COR-L47 (cell line): ENCODE data around the gene CSH2.
A peak's percentile ranks its signal among the peaks of the same experiment; 100 is the strongest.
"Not testable (repeated sequence)": the region's sequence is repeated elsewhere in the genome, so short reads cannot be mapped to it uniquely, and the experiment has no call there.

ENCODE experiments used
- DNase-seq: peaks from one replicate; lab custom pipeline; 2025; lab: John Stamatoyannopoulos, UW

Gene CSH2

DNA sequence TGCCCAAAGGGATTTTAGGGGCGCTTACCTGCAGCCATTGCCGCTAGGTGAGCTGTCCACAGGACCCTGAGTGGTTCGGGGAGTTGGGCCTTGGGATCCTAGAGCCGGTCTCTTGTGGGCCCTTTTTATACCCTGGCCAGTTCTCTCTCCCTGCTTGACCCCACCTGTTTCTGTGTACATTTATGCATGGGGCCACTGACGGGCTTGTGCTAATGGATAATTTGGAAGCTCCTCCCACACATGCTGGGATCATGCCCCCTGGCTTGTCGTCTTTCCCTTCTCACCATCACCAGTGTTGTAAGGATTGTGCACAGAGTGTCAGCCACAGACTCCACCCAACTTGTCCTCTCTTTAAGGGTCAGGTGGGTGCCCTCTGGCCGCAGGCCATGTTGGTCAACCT is at the start of gene CSH2:
TSS of gene CSH2 (minus strand) at position 101 of the 400 bp plus-strand sequence. CDS start at position 38, 63 bp downstream.
- not testable (repeated sequence) for DNase-seq

DNA sequence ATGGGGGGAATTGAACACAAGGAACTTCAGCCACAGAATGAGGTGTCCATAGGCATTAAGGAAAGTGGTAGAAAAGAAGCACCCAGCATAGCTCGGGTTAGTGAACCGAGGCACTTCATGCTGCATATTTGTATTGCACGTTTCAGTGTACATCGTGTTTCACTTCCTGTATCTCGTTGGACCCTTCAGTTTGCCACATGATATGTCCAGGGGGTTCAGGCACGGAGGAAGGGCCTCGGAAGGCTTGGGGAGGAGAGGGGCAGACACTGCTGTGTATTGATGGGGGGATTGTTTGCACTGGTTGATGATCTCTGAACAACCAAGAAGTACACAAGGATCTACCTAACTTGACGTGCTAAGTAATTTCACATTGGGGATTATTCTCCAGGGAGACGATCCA is 48.9 kb upstream of the CSH2 start:
- not testable (repeated sequence) for DNase-seq

DNA sequence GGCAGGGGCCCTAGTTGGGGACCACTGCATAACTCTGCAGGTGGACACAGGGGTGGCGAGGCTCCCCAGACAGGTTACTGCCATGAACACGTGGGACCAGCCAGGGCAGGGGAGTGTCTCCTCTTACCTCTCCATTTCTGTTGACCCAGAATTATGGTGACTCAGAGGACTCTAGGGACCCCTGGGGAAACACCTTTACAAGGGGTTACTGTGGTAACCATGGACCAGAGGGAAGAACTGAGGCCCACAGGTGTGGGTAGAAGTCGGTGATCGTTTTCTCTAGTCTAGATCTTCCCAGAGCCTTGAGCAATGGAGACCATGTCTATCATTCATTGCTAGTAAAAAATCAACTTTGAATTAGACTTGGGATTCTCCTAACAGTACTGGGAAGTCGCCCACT is 47.3 kb upstream of the CSH2 start:
- not testable (repeated sequence) for DNase-seq

DNA sequence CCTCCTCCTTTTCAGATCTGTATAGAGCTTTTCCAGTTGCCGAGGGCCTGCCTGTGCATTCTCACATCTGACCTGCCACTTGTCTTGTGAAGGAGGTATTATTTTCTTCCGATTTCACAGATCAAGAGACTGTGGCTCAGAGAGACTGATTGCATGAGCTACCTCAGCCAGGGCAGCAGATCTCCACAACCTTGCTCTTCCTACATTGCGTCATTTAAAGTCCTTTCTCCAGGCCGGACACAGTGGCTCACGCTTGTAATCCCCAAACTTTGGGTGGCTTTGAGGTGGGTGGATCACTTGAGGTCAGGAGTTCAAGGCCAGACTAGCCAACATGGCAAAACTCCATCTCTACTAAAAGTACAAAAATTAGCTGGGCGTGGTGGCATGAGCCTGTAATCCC is 46.6 kb upstream of the CSH2 start:
- DNase-seq: not testable (repeated sequence)

DNA sequence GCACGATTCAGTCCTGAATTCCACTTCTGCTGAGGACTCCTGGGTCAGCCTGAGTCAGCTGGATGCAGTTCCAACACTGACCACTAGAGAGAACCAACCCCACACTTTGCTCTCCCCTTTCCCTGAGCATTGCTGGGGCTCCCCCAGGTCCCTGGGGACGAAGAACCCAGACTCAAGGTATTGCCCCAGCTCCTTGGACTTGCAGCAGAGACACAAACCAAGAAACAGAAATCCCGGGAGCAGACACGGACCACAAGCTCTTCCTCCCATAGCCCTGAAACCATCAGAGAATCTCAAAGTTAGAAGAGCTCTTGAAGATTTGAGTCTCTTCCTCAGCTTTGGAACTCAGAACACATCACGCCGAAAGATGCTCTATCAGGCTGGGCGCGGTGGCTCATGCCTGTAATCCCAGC is 45.8 kb upstream of the CSH2 start:
- peak; percentile 23 for DNase-seq

DNA sequence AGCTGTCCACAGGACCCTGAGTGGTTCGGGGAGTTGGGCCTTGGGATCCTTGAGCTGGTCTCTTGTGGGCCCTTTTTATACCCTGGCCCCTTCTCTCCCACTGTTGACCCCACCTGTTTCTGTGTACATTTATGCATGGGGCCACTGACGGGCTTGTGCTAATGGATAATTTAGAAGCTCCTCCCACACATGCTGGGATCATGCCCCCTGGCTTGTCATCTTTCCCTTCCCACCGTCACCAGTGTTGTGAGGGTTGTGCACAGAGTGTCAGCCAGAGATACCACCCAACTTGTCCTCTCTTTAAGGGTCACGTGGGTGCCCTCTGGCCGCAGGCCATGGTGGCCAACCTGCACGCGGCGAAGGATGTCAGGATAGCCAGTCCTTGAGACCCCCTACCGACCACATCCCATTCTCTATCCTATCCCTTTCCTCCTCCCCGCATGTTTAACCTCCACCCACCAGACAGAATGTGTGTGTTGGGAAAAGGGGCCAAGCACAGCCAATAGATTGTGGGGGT is 45.4 kb upstream of the CSH2 start, which contains the start of gene GH1:
TSS of gene GH1 (minus strand) at position 51 of the 517 bp plus-strand sequence. CDS start 63 bp downstream, outside the sequence.
- not testable (repeated sequence) for DNase-seq

DNA sequence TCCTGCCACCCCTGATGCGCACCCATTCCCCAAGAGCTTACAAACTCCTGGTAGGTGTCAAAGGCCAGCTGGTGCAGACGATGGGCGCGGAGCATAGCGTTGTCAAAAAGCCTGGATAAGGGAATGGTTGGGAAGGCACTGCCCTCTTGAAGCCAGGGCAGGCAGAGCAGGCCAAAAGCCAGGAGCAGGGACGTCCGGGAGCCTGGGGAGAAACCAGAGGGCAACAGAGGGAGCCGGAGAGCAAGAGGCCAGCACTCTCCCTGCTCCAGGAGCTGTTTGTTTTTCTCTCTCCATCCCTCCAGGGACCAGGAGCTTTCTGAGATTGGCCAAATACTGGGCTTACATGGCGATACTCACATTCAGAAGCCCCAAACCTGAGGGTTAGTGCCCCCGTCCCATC is 44.8 kb upstream of the CSH2 start:
- no peak for DNase-seq

DNA sequence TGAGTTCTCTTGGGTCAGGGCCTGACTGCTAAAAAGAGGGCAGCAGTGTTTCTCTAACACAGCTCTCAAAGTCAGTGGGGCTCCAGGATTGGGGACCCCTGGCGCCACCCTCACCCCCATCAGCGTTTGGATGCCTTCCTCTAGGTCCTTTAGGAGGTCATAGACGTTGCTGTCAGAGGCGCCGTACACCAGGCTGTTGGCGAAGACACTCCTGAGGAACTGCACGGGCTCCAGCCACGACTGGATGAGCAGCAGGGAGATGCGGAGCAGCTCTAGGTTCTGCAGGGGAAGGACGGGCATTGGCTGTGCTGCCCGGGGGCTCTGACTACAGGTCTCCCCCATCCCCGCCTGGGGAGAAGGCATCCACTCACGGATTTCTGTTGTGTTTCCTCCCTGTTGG is 44.2 kb upstream of the CSH2 start:
- no peak for DNase-seq

DNA sequence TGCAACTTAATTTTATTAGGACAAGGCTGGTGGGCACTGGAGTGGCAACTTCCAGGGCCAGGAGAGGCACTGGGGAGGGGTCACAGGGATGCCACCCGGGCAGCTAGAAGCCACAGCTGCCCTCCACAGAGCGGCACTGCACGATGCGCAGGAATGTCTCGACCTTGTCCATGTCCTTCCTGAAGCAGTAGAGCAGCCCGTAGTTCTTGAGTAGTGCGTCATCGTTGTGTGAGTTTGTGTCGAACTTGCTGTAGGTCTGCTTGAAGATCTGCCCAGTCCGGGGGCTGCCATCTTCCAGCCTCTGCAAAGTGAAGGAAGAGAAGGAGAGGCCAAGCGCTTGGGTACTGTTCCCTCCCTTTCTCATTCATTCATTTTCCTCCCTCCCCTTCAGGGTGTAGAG is 43.7 kb upstream of the CSH2 start:
- DNase-seq: not testable (repeated sequence)

DNA sequence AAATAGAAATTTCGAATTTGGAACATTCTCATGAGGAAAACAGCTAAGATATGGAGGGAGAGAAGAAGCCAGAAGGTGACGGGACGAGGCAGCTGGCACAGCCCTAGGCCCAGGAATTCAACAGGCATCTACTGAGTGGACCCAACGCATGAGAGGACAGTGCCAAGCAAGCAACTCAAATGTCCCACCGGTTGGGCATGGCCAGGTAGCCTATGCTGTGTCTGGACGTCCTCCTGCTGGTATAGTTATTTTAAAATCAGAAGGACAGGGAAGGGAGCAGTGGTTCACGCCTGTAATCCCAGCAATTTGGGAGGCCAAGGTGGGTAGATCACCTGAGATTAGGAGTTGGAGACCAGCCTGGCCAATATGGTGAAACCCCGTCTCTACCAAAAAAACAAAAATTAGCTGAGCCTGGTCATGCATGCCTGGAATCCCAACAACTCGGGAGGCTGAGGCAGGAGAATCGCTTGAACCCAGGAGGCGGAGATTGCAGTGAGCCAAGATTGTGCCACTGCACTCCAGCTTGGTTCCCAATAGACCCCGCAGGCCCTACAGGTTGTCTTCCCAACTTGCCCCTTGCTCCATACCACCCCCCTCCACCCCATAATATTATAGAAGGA is 43.2 kb upstream of the CSH2 start:
- no peak for DNase-seq

DNA sequence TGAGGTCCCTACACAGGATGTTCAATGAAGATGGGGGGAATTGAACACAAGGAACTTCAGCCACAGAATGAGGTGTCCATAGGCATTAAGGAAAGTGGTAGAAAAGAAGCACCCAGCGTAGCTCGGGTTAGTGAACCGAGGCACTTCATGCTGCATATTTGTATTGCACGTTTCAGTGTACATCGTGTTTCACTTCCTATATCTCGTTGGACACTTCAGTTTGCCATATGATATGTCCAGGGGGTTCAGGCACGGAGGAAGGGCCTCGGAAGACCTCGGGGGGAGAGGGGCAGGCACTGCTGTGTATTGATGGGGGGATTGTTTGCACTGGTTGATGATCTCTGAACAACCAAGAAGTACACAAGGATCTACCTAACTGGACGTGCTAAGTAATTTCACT is 42.3 kb upstream of the CSH2 start:
- DNase-seq: not testable (repeated sequence)

DNA sequence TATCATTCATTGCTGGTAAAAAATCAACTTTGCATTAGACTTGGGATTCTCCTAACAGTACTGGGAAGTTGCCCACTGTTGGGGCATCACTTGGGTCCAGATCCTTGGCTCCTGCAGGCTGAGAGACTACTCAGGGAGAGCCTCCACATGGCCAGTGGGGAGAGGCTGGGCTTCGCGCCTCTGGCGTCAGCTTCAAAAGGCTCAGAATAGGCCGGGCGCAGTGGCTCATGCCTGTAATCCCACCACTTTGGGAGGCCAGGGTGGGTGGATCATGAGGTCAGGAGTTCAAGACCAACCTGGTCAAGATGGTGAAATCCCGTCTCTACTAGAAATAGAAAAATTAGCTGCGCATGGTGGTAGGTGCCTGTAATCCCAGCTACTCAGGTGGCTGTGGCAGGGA is 41.0 kb upstream of the CSH2 start:
- no peak for DNase-seq

DNA sequence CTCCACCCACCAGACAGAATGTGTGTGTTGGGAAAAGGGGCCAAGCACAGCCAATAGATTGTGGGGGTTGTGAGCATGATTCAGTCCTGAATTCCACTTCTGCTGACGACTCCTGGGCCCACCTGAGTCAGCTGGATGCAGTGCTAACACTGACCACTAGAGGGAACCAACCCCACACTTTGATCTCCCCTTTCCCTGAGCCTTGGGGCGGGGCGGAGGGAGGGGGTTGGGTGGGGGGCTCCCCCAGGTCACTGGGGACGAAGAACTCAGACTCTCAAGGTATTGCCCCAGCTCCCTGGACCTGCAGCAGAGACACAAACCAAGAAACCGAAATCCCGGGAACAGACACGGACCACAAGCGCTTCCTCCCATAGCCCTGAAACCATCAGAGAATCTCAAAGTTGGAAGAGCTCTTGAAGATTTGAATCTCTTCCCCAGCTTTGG is 38.2 kb upstream of the CSH2 start:
- no peak for DNase-seq

DNA sequence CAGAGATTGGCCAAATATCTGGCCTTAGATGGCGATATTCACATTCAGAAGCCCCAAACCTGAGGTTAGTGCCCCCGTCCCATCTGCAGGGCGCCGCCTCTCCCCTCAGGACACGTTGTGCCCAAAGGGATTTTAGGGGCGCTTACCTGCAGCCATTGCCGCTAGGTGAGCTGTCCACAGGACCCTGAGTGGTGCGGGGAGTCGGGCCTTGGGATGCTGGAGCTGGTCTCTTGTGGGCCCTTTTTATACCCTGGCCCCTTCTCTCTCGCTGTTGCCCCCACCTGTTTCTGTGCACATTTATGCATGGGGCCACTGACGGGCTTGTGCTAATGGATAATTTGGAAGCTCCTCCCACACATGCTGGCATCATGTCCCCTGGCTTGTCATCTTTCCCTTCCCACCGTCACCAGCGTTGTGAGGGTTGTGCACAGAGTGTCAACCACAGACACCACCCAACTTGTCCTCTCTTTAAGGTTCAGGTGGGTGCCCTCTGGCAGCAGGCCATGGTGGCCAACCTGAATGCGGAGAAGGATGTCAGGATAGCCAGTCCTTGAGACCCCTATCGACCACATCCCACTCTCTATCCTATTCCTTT is 37.7 kb upstream of the CSH2 start, which contains the start of gene CSHL1:
TSS of gene CSHL1 (minus strand) at position 218 of the 595 bp plus-strand sequence. CDS start at position 156, 62 bp downstream.
- DNase-seq: no peak

DNA sequence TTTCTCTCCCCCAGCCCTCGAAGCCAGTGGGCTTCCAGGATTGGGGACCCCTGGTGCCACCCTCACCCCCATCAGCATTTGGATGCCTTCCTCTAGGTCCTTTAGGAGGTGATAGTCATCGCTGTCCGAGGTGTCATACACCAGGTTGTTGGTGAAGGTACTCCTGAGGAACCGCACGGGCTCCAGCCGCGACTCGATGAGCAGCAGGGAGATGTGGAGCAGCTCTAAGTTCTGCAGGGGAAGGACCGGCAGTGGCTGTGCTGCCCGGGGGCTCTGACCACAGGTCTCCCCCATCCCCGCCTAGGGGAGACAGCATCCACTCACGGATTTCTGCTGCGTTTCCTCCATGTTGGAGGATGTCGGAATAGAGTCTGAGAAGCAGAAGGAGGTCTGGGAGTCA is 36.6 kb upstream of the CSH2 start:
- no peak for DNase-seq

DNA sequence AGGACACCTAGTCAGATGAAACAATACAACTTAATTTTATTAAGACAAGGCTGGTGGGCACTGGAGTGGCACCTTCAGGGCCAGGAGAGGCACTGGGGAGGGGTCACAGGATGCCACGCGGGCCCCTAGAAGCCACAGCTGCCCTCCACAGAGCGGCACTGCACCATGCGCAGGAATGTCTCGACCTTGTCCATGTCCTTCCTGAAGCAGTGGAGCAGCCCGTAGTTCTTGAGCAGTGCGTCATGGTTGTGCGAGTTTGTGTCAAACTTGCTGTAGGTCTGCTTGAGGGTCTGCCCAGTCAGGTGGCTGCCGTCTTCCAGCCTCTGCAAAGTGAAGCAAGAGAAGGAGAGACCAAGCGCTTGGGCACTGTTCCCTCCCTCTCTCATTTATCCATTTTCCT is 36.1 kb upstream of the CSH2 start:
- DNase-seq: not testable (repeated sequence)

DNA sequence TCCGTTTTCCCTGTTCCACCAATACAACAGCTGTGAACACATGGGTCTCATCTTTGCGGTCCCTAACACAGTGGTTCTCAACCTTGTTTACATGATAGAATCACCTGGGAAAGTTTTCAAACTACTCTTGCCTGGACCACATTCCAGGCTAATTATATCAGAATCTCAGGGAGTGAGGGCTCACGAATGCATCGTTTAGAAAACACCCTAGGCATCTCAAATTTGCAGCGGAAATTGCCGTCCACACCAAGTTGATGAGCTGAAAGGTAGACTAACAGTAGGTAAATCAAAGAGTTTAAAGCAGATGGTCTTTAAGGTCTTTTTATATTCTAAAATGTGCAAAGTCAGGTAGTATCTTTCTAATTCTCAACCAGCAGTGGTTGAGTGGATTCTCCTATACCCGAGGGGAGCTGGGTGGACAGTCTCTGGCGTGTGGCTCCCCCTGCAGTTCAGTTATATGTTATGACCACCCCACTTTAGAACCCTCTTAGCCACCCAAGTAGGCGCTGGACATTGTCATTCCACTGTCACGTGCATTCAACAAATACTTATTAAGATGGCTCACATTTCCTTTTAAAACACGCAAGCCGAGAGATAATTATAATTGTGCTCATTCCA is 33.8 kb upstream of the CSH2 start:
- not testable (repeated sequence) for DNase-seq

DNA sequence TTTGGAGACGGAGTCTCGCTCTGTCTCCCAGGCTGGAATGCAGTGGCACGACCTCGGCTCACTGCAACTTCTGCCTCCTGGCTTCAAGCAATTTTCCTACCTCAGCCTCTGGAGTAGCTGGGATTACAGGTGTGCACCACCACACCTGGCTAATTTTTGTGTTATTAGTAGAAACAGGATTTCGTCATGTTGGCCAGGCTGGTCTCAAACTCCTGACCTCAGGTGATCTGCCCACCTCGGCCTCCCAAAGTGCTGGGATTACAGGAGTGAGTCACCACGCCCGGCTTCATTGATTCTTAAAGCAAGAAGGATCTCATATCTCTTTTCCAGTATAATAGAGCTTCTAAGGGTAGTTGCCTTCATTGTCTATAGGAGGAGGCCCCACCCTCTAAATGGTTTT is 31.3 kb upstream of the CSH2 start:
- DNase-seq: not testable (repeated sequence)

DNA sequence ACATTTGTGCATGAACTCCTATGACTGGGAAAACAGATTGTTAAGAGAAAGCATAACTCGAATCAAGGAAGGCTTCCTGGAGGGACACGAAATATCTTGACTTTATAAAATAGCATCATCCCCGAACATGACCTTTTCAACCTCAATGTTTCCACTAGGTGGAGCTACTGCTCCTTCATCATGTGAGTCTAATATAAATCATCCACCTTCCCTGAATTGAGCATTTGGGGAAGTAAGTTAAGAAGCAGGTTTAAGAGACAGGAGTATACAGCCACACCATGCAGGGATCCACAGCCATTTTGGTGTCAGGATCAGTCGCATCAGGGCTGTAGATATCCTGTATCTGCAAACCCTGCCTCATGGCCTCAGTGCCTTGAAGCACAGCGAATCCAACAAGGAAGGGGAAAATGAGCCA is 30.3 kb upstream of the CSH2 start:
- not testable (repeated sequence) for DNase-seq

DNA sequence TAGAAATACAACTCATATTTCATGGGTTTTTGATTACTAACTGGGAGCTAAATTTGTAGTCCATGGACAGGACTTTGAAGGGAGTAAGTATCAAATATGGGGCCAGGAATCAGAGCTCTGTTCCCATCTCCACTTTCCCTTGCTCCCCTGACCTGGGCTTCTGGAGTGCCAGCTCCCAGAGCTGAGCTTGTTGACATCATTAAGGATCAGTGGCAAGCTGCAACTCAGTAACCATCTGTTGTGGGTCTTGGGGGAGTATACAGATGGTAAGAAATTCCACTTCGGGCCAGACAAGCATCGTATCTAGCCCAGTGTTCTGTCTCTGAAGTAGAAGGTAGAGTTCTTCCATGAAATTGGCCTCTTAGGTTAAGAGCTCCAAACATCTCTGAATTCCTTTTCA is 28.5 kb upstream of the CSH2 start:
- DNase-seq: not testable (repeated sequence)

DNA sequence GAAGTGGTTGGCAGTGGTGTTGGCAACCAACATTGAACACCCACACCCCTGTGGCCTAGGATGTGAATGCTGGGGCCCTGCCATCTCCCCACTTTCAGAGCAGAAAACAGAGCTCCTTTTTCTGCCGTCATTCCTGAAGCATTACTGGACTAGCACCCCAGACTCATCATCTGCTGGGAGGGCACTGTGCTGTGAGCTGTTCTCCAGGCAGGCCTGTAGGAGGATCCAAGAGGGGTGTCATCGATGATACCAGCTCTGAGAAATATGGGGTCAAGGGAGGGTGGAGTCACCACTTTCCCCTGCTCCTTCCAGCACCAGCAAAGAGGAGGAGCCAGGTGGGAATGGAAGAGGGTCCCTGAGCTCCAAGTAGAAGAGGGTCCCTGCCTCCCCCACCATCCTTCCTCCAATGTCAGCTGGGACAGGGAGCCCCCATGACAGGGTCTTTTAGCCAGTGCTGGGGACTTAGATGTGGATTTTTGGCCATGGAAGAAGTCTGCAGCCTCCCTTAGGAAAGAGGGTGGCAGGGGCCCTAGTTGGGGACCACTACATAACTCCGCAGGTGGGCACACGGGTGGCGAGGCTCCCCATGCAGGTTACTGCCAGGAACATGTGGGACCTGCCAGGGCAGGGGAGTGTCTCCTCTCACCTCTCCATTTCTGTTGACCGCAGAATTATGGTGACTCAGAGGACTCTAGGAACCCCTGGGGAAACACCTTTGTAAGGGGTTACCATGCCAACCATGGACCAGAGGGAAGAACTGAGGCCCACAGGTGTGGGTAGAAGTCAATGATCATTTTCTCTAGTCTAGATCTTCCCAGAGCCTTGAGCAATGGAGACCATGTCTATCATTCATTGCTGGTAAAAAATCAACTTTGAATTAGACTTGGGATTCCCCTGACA is 25.7 kb upstream of the CSH2 start:
- not testable (repeated sequence) for DNase-seq
